ENCODE results near the gene SLC25A1. TPM values are rescaled to one million over a fixed set of nuclear protein-coding genes. Genes with fewer than 3 reads are reported as not detected.
"Not testable (repeated sequence)": the region's sequence is repeated elsewhere in the genome, so short reads cannot be mapped to it uniquely, and the experiment has no call there.

Gene SLC25A1
- total RNA-seq, 1 donor from 2014 or later, result 69.9 TPM

DNA sequence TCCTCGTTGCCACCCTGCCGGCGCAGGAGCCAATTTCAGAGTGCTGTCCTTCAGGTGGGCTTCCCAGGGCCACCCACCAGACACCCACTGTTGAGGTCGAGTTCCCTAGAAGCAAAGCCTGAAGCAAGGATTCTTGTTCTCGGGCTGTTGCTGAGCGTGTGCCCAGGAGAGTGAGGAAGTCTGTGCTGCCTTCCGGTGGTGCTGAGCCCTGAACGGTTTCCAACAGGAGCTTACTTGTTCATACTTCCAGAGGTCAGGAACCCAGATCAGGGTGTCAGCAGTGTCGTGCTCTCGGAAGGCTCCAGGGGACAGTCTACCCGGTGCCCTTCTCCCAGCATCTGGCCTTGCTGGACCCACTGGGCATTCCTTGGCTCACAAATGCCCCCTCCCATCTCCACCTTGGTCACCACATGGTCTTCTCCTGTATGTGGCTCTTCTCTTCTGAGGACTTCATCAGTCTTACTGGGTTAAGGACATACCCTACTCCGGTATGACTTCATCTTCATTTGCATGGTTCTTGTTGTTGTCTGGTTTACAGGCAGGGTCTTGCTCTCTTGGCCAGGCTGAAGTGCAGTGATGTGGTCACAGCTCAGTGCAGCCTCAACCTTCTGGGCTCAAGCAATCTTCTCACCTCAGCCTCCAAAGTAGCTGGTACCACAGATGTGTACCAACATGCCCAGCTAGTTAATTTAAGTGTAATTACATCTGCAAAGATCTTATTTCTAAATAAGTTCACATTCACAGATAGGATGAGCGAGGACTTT is 11.2 kb downstream of the SLC25A1 start:
- DNase-seq (ENCODE audit: low spot score), result no peak

DNA sequence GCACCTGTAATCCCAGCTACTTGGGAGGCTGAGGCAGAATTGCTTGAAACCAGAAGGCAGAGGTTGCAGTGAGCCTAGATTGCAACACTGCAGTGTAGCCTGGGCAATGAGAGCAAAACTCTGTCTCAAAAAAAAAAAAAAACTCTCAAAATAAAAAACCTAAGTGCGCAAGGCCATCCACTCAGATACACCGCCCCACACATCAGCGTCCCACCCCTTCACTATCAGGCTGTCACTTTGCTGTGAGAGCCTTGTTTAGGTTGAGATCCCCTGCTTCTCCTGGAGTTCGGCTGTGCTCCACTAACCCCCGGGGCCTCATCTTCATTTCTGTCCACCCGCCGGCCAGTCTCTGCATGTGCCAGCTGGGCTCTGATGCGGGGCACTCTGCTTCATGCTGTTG is 12.1 kb downstream of the SLC25A1 start:
- no peak for DNase-seq (ENCODE audit: low spot score)

DNA sequence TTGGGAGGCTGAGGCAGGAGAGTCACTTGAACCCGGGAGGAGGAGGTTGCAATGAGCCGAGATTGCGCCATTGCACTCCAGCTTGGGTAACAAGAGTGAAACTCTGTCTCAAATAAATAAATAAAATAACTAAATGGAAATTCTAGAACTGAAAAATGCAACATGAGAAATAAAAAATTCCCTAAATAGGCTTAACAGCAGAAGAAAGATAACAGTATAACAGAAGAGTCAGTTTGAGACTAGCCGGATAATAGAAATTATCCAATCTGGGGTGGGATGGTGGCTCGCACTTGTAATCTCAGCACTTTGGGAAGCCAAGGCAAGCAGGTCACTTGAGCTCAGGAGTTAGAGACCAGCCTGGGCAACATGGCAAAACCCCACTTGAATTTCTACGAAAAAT is 14.1 kb downstream of the SLC25A1 start:
- DNase-seq (ENCODE audit: low spot score), result no peak

DNA sequence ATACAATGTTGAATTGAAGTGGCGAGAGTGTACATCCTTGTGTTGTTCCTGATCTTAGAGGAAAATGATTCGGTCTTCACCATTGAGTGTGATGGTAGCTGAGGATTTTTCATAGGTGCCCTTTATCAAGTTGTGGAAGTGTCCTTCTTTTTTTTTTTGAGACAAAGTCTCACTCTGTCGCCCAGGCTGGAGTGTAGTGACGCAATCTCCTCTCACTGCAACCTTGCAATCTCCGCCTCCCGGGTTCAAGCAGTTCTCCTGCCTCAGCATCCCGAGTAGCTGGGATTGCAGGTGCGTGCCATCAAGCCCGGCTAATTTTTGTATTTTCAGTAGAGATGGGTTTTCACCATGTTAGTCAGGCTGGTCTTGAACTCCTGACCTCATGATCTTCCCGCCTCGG is 19.9 kb downstream of the SLC25A1 start:
- DNase-seq (ENCODE audit: low spot score), result not testable (repeated sequence)

DNA sequence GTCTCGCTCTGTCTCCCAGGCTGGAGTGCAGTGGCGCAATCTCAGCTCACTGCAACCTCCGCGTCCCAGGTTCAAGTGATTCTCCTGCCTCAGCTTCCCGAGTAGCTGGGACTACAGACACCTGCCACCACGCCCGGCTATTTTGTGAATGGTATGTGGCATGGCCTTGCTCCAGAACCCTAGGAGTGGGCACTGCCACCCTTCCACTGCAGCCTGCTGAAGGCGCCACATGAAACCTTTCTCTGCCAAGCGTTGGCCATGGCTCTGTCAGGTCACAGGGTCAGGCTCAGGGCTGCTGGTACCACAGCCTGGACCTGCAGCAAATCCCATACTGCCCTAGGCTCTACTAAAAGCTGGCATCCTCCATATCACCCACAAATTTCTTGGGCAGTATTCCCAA is 22.4 kb downstream of the SLC25A1 start:
- not testable (repeated sequence) for DNase-seq (ENCODE audit: low spot score)

DNA sequence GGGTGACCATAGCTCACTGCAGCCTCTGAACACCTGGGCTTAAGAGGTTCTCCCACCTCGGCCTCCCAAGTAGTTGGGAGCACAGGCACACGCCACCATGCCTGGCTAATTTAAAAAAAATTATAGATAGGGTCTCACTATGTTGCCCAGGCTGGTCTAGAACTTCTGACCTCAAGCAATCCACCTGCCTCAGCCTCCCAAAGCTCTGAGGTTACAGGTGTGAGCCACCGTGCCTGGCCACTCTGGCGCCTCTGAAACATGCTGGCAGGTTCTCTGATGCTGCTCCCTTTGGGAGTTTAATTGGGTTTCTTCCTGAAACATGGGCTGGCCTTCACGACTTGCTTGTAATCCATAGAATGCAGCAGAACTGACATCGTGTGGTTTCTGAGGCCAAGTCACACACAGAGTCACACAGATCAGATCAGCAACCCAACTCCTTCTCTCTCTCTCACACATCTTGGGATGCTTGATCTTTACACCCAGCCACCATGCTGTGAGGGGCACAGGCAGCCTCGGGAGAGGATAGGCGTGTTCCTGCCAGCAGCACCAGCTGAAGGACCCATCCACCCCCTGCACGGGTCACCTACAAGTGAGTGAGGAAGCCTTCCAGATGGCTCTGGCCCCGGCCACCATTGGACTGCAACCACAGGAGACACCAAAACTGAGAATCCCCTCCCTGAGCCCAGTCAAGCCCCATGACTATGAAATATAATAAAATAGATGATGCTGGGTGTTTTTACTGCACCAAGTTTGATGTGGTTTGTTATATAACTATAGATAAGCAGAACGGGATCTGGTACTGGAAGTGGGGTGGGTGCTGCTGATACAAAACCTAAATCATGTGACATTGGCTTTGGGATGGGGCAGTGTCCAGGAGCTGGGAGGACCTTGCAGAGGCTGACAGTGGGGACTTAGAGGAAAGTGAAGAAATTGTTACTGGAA is 25.3 kb downstream of the SLC25A1 start:
- DNase-seq (ENCODE audit: low spot score), result no peak

DNA sequence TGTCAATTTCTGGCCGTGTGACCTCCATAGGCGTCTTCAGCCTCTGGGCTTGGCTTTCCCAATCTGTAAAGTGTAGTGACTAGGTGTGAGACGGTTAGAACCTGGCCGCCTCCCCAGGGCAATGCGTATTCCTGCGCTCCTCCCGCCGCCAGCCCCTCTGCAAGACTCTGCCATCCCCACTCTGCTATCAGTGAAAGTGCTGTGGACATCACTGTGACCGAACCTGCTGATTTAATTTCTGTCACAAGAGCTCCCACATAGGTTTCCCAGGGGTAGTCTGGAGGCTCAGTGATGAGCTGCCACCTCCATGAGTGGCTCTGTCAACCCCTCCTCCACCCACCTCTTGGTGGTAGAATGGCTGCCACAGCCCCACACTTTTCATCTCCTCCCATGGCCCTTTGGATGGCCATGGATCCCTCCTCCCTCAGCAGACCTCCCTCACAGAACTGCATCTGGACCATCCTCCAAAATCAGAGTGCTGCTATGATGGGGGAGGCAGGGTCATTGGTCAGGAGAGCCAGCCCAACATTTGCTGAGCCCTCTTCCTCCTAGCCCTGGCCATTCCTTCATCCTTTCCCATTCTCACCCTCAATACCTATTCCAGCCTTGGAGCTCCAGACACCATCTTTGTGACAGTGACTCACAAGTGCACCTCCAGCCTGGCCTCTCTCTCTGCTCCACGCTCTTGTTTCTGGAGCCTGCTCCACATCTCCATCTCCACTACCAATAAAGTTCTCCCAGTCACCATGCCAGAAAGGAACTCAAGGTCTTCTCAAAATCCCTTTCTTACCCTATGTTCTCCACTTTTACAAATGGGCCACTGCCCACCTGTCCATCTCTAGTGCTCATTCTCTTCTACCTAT is 27.0 kb downstream of the SLC25A1 start:
- no peak for DNase-seq (ENCODE audit: low spot score)

DNA sequence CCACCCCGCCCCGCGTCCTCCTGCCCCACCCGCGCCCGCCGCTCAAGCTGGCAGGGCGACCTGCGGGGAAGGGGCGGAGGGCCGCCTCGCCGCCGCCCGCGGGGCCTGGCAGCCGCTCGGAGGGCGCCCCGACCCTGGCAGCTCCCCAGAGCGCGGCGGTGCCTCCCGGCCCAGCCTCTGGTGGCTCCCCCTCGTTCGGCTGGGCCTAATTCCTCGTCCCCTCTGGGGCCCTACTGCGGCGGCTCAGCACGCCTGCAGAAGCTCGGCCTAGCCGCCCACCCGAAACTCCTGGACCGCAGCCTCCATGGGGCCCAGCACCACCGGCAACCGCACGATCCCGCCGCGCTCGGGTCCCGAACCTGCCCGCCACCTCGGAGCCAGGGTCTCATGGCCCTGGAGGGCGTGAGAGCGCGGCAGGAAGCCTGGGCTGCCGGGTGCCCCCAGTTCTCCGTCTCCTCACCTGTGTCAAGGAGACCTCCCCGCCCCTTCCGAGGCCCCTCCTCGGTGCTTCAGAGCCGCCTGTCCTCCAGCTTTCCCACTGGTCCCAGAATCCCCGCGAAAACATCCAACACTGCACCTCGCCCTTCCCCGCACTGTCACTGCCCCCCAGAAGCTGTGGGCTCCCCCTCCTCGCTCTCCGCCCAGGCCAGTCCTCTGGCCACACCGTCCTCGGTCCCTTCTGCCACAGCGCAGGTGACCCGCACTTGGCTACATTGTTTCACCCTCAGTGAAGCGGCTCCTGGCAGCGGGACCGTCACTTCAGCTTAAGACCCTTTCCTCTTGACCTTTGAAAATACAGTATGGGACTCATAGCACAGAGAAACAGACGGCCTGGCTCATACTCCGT is 27.8 kb downstream of the SLC25A1 start:
- no peak for DNase-seq (ENCODE audit: low spot score)

DNA sequence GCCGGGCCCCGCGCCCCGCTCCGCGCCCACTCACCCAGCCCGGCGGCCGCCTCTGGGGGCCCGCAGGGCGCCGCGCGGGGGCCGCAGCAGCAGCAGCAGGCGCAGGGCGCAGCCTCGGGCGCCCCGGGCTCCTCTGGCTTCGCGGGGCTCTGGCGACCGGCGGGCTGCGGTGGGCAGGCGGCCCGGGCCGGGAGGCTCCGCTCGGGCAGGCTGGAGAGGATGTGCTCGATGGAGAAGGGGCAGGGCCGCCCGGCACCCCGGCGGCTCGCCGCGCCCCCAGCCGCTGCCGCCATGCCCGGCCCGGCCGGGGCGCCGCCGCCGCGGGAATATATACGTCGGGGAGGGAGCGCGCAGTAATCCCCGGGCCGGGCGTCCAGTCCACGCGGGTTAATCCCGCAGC is 28.5 kb downstream of the SLC25A1 start, which contains the start of gene GSC2:
TSS of gene GSC2 (minus strand) at position 302 of the 400 bp plus-strand sequence. CDS start at position 293, 9 bp downstream.
- no peak for DNase-seq (ENCODE audit: low spot score)

DNA sequence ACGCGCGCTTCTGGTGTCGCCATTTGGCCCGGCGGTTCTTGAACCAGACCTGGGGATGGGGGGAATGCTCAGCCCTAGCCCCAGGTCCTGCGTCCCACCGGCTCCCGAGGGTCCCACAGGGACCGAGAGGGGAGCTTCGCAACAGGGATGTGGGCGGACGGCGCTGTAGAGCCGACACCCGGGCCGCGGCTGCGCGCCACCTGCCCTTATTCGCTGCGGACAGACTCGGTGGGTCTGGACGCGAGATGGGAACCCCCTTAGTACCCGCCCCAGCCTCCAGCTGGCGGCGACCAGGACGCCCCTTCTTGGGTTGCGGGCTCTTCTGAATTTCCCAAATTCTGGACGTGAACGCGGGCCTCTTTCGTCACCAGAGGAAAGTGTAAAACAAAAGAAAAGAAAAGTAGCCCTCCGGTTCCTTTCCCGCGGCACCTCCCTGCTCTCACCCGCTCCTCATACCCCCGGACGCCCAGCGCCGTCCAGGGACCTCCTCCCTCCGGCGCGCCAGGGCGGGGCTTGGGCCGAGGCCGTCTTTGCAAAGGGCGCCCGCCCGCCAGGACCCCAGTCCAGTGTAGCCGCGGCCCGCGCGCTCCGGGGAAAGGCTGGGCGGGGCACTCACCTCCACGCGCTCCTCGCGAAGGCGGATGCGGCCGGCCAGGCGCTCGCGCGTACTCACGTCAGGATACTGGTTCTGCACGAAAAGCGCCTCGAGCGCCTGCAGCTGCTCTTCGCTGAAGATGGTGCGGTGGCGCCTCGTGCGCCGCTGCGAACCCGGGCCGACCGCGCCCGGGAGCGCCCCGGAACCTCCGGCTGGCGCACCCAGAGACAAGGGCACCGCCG is 29.3 kb downstream of the SLC25A1 start:
- DNase-seq (ENCODE audit: low spot score), result no peak

DNA sequence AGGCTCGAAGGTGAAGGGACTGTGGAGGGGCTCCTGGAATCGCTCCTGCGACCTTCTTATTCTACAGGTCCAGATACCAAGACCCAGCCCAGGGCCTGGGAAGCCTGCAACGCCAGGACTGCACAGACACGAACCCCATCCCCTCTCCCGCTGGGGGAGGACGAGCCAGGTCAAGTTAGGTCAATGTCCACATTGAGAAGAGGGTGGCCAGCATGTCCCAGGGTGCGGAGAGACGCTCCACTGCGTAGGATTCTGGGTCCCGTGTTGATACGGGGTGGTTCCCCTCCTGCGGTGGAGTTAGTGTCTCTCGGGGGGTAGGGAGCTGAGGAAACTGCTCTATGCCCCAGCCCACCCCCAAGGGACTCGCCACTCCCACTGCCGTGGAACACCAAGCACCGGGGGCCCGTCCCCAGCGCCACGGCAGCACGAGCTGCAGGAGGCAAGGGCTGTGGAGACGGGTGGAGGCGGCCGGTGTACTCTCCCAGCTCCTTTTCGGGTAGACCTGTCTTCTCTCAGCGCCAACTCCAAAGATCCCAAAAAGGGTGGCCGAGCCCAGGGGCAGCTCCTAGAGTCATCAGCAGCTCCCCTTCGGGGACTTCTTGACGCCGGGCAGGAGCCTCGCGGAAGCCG is 30.0 kb downstream of the SLC25A1 start:
- no peak for DNase-seq (ENCODE audit: low spot score)

DNA sequence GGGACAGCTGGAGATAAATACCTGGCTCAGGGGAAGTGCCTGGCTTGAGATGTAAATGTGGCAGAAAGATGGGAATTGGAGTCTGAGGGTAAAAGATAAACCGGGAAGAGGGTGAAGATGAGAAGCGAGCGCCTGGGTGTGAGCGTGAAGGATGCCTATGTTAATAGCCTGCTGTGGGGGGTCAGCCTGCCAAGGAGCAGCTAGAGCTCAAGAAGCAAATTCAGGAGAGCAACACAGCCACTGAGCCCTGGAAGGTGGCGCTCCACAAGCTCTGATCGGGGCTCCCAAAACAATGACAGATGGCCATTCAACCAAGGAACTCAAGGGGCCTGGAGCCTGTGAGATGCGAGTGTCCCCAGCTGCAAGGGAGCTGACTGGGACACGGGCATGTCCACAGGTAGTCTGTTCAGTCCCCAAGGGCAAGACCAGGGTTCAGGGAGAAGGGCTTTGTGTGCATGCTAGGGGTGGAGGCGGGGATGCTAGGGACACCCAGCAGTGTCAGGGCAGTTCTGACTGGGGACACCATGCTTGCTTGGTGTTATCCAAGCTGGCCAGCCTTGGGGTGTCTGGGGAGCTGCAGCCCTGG is 31.2 kb downstream of the SLC25A1 start:
- no peak for DNase-seq (ENCODE audit: low spot score)

DNA sequence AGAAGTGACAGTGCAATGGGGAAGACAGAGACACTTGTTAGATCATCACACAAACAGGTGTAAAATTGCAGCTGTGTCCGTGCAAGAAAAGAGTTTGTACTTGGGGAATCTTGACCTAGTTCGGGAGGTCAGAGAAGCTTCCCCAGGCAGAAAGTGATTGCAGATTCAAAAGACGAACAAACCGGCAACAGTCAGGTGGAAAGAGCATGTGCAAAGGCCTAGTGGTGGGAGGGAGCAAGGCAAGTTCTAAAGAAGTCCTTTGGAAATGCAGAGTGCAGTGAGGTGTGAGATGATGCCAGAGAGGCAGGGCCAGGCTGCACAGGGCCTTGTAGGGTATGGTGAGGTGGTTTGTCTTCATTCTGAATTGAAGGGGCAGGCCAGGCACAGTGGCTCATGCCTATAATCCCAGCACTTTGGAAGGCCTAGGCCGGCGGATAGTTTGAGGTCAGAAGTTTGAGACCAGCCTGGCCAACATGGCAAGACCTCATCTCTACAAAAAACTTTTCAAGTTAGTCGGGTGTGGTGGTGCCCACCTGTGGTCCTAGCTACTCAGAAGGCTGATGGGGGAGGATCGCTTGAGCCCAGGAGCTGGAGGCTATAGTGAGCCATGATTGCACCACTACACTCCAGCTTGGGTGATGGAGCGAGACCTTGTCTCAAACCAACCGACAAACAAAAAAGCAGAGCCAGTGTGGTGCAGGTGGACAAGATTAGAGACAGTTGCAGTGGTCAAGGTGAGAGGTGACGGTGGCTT is 32.1 kb downstream of the SLC25A1 start:
- DNase-seq (ENCODE audit: low spot score), result no peak

DNA sequence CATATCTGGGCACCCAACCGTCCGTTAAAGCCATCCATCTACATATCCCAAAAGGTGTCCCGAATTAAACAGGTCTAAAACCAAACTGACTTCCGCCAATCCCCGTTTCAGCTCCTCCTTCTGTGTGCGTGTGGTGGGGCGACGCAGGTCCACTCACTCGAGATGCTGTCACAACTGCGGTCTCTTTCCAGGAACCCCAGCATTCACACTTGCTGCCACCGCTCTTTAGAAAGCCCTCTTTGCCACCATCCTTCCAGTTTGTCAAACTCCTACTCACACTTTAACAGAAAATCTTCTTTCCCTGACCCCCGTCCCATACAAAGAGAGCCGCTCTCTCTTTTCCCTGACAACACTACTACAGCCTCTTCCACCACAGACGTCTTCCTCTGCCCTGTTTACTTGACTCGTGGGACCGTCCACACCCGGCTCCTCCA is 34.6 kb downstream of the SLC25A1 start:
- DNase-seq (ENCODE audit: low spot score), result no peak

DNA sequence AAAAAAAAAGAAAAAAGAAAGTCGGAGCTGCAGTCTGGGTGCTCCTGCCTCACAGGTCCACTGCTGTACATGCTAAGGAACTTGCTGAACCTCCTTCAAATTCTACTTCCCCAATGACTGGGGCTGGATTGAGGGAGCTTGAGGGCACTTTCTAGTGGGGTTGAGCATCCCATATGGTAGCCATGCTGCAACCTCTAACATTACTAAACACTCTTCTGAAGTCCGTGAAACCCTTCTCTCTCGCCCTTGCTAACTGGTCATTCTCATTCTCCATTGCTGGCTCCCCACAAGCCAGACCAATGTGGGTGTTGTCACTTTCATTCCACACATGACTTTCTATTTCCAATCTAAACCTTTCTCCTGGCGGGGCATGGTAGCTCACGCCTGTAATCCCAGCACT is 35.3 kb downstream of the SLC25A1 start:
- DNase-seq (ENCODE audit: low spot score), result no peak

DNA sequence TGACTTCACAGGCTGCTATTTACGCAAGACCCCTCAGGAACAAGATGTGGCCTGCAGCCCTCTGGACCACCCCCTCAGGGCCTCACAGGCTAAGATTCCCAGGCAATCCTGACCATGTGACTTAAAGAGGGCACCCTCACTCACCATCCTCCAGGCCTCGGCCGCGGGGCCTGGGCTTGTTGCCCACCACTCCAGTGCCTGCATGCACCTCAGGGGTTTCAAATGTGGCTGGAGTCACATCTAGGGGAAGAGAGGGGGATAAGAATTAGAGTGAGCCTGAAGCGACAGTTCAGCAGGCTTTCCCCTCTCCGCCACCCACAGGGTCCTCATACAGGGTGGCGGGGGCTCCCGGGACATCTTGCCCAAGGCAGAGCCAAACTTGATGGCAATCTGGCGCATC is 36.1 kb downstream of the SLC25A1 start:
- no peak for DNase-seq (ENCODE audit: low spot score)

DNA sequence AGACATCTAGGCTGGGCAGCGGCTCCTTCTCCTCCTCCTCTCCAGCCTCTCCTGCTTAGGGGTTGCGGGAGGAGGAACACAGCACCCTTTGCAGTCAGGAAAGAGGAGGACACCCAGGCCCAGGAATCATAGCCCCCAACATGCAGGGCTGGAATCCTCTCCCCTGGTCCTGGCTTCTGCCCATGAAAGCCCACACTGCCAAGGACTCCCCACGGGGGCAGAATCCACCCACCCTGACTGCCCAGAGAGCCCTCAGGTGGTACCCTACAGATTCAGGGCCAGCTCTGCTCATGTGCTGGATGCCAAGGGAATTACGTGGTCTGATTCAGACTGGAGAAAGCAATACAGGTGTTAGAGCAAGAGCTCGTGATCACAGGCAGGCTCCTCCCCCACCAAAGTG is 38.6 kb downstream of the SLC25A1 start:
- DNase-seq (ENCODE audit: low spot score), result no peak

DNA sequence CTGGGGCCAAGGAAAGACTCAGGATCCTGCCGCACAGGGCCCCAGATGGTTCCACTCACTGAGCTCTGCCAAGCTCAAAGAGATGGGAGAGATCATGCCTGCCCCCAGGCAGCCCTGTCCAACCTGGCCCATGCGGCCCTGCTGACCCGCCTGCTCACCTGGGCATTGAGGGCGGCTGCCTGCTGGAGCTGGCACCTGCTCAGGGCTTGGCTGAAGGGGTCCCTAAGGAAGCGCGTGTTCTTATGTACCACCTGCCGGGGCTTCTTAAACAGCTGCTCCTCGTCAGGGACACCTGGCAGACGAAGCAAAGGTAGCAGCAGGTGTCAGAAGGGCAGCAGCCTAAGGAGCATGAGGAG is 39.6 kb downstream of the SLC25A1 start:
- no peak for DNase-seq (ENCODE audit: low spot score)

Measured in ureter (tissue), 1 donor.